ENCODE results near the gene AUNIP. TPM values are rescaled to one million over a fixed set of nuclear protein-coding genes. Genes with fewer than 3 reads are reported as not detected.
A peak's percentile ranks its signal among the peaks of the same experiment; 100 is the strongest.

The AUNIP gene
- total and polyA plus RNA-seq, 2 donors (not counting 3 experiments of a cell fraction or from before 2014, with no cell fraction given), result 1.8 to 4.5 TPM

GRCh38 chr1:25875154-25875855 is 16.0 kb upstream of the AUNIP start, which contains the start of gene PAQR7:
Gene PAQR7 (minus strand): TSS chr1:25875708. CDS start chr1:25863839, 11,869 bp downstream.
- intact Hi-C loops (cut with micrococcal nuclease), result loop anchor here (1.0 kb wide), 1 partner anchor 16 kb away; the partner anchor contains the start of gene AUNIP
- Histone ChIP-seq H4K20me1 (replicated peaks; ENCODE audit: control insufficient read depth, extremely low read depth, insufficient read depth, low read length) (no peaks in the 10 kb centered on the region), H3K9ac (replicated peaks; ENCODE audit: extremely low read depth, insufficient read depth, low read length) (peak within 1 kb of the TSS; percentile 20), H3K9me3 (replicated peaks; ENCODE audit: control insufficient read depth, insufficient read depth, low read length) (no peaks in the 10 kb centered on the region), H3K27ac (ENCODE audit: insufficient read depth, low read depth, low read length) (no peak within 1 kb of the TSS), H3K4me2 (ENCODE audit: insufficient read depth, low read length) (peak within 1 kb of the TSS; percentile 45), H3K4me3 (replicated peaks in 1 of 3; ENCODE audit: insufficient read depth in 1 of 3, low read depth in 1 of 3, low read length in 3 of 3) (peak within 1 kb of the TSS; percentile 33 to 54 (median 43)), H3K9me1 (replicated peaks; ENCODE audit: control insufficient read depth, extremely low read depth, insufficient read depth, low read length) (no peaks in the 10 kb centered on the region), H3K4me1 (ENCODE audit: control insufficient read depth, extremely low read depth, insufficient read depth, low read length) (peaks cover 9% of the 10 kb centered on the region), H3K79me2 (ENCODE audit: control insufficient read depth, insufficient read depth, low read length) (no peaks in the 10 kb centered on the region), H3K27me3 (ENCODE audit: control insufficient read depth in 2 of 2, insufficient read depth in 2 of 2, low read length in 2 of 2) (no peaks in the 10 kb centered on the region), H3K36me3 (ENCODE audit: control insufficient read depth in 2 of 2, extremely low read depth in 1 of 2, insufficient read depth in 2 of 2, low read length in 2 of 2) (no peaks in the 10 kb centered on the region), H2AFZ (ENCODE audit: low read depth, low read length) (peak within 1 kb of the TSS; percentile 91)
- TF ChIP-seq MAX (IDR thresholded peaks at IDR 0.05; ENCODE audit: insufficient read depth, insufficient read length), result peak; percentile 73
- TF ChIP-seq JUN (IDR thresholded peaks at IDR 0.05; ENCODE audit: borderline replicate concordance, insufficient read depth, insufficient read length, low read depth), result no peak
- no peak for TF ChIP-seq POLR2A (IDR thresholded peaks at IDR 0.05; ENCODE audit: low read depth, low read length)
- TF ChIP-seq GATA2 (IDR thresholded peaks at IDR 0.05; ENCODE audit: insufficient read depth, insufficient read length, low read depth, low read length), result no peak
- TF ChIP-seq CTCF (IDR thresholded peaks at IDR 0.05; ENCODE audit: extremely low read depth in 1 of 2, insufficient read depth in 1 of 2, low read depth in 1 of 2, low read length in 2 of 2), result peak in 1 of 2 donors; percentile 6
- peak; percentile 58 for TF ChIP-seq POLR2AphosphoS5 (IDR thresholded peaks at IDR 0.05; ENCODE audit: insufficient read depth, low read depth, low read length)
- ChIA-PET POLR2A (interaction anchor here (0.6 kb wide), 3 partner anchors 13 to 483 kb away, joined by 3 read pairs; no protein-coding TSS in a partner anchor), CTCF (interaction anchor here (0.6 to 2.9 kb wide), 11 partner anchors 13 to 327 kb away, joined by 3 to 20 read pairs (median 3); partner anchors contain the start of gene PAFAH2)
- peak; percentile 70 for DNase-seq (ENCODE audit: low read depth, low spot score)
- dilution Hi-C loops (cut with MboI; ENCODE audit: extremely low pct_ligation_motif_present, low sequenced_read_pairs), result loop anchor here (25.0 kb wide), 1 partner anchor 112 kb away; the partner anchor contains the start of gene PAFAH2
- BruUV-seq (replicated peaks), result no TSS peak
- peak; percentile 67 for FAIRE-seq
